Astrocyte (in vitro differentiated cells and primary cell): Measurements from ENCODE around the gene NUTM2B. TPM values are rescaled to one million over a fixed set of nuclear protein-coding genes. Genes with fewer than 3 reads are reported as not detected.
"Not testable (repeated sequence)": the region's sequence is repeated elsewhere in the genome, so short reads cannot be mapped to it uniquely, and the experiment has no call there.

Experiments
- DNase-seq: peaks from one replicate; pipeline ENCODE4 v3.0.0-alpha.2; 2010; ENCODE audit warnings: low read depth
- FAIRE-seq: peaks from 2 replicates; lab custom pipeline; 2011; peaks lifted over from hg19 to GRCh38; lab: Jason Lieb, UNC
- H2AFZ ChIP-seq: 2 replicates; pipeline ENCODE4 v1.6.0; 2012; ENCODE audit warnings: low read depth, low read length, inconsistent platforms
- H3K27ac ChIP-seq: 2 replicates; pipeline ENCODE4 v1.5.1; 2011; ENCODE audit warnings: low read depth, low read length, inconsistent platforms
- H3K27me3 ChIP-seq: 2 replicates; pipeline ENCODE4 v1.6.0; 2011; ENCODE audit warnings: low read length, inconsistent platforms; ENCODE audit not compliant: insufficient read depth
- H3K36me3 ChIP-seq: 2 replicates; pipeline ENCODE4 v1.5.1; 2011; ENCODE audit warnings: low read length, inconsistent platforms; ENCODE audit not compliant: insufficient read depth
- H3K4me1 ChIP-seq: 2 replicates; pipeline ENCODE4 v1.5.1; 2011; ENCODE audit warnings: low read length, inconsistent platforms; ENCODE audit not compliant: insufficient read depth
- H3K4me2 ChIP-seq: 2 replicates; pipeline ENCODE4 v1.6.0; 2012; ENCODE audit warnings: low read length, inconsistent platforms
- H3K4me3 ChIP-seq: 2 replicates; pipeline ENCODE4 v1.5.1; 2011; ENCODE audit warnings: low read depth, mild to moderate bottlenecking, low read length, inconsistent platforms; ENCODE audit not compliant: insufficient read depth
- H3K79me2 ChIP-seq: 2 replicates; pipeline ENCODE4 v1.6.0; 2012; ENCODE audit warnings: mild to moderate bottlenecking, low read length, inconsistent platforms; ENCODE audit not compliant: insufficient read depth
- H3K9ac ChIP-seq: 2 replicates; pipeline ENCODE4 v1.6.0; 2012; ENCODE audit warnings: mild to moderate bottlenecking, low read length, inconsistent platforms
- H3K9me3 ChIP-seq: 2 replicates; pipeline ENCODE4 v1.5.1; 2012; ENCODE audit warnings: low read depth, mild to moderate bottlenecking, low read length, inconsistent platforms; ENCODE audit not compliant: insufficient read depth
- H4K20me1 ChIP-seq: 2 replicates; pipeline ENCODE4 v1.6.0; 2012; ENCODE audit warnings: low read length, inconsistent platforms; ENCODE audit not compliant: insufficient read depth
- H3K27ac Mint-ChIP-seq: one replicate; pipeline ENCODE4 v1.8.0; 2021; ENCODE audit warnings: mild to moderate bottlenecking, mixed read lengths; ENCODE audit not compliant: unreplicated experiment
- H3K27me3 Mint-ChIP-seq: one replicate; pipeline ENCODE4 v1.8.0; 2021; ENCODE audit warnings: low read depth, mixed read lengths; ENCODE audit not compliant: unreplicated experiment
- H3K36me3 Mint-ChIP-seq: one replicate; pipeline ENCODE4 v1.8.0; 2021; ENCODE audit warnings: low read depth, mixed read lengths; ENCODE audit not compliant: unreplicated experiment
- H3K4me1 Mint-ChIP-seq: one replicate; pipeline ENCODE4 v1.8.0; 2021; ENCODE audit warnings: low read depth, mixed read lengths; ENCODE audit not compliant: unreplicated experiment
- H3K4me3 Mint-ChIP-seq: one replicate; pipeline ENCODE4 v1.8.0; 2021; ENCODE audit warnings: mild to moderate bottlenecking, moderate library complexity, mixed read lengths; ENCODE audit not compliant: unreplicated experiment
- H3K9me3 Mint-ChIP-seq: one replicate; pipeline ENCODE4 v1.8.0; 2021; ENCODE audit warnings: mild to moderate bottlenecking, mixed read lengths; ENCODE audit not compliant: unreplicated experiment
- total RNA-seq: library from RNA; stranded (reverse); gene quantifications from 2 replicates; pipeline ENCODE4 v1.2.1, GENCODE V29; 2021

Gene NUTM2B
- total RNA-seq, 1 donor from 2014 or later = not detected

DNA sequence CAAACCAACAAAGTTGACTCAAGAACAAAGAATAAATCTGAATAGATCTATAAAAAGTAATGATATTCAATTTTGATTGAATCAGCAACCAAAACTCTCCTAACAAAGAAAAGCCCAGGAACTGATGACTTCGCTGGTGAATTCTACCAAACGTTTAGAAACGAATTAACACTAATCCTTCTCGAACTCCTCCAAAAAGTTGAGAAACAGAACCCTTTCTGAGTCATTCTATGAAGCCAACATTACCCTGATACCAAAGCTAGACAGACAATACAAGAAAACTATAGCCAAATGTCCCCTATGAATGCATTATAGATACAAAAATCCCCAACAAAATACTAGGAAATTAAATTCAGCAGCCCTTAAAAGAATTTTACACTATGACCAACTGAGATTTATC, 17.0 kb downstream of the NUTM2B start:
- not testable (repeated sequence) for H2AFZ ChIP-seq, H4K20me1 ChIP-seq, H3K4me3 ChIP-seq, FAIRE-seq, H3K4me2 ChIP-seq, H3K27me3 ChIP-seq, H3K36me3 Mint-ChIP-seq, H3K79me2 ChIP-seq, H3K9me3 Mint-ChIP-seq, H3K4me1 Mint-ChIP-seq, H3K27me3 Mint-ChIP-seq, H3K27ac ChIP-seq, H3K27ac Mint-ChIP-seq, DNase-seq, H3K36me3 ChIP-seq, H3K4me1 ChIP-seq, H3K9ac ChIP-seq, H3K4me3 Mint-ChIP-seq, H3K9me3 ChIP-seq

DNA sequence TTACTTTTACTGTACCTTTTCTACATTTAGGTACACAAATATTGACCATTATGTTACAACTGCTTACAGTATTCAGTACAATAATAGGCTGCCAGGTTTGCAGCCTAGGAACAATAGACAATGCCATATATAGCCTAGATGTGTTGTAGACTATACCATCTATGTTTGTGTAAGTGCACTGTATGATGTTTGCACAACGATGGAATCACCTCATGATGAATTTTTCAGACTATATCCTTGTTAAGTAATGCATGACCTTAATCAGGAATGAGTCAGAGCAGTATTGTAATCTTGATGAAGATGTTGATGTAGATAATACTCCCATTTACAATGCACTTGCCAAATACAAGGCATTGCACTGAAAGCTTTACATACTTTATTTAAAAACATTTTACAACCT, 23.6 kb downstream of the NUTM2B start:
- not testable (repeated sequence) for H3K79me2 ChIP-seq, H3K9me3 Mint-ChIP-seq, H3K4me1 Mint-ChIP-seq, FAIRE-seq, H3K4me3 ChIP-seq, H3K4me2 ChIP-seq, H2AFZ ChIP-seq, H3K4me3 Mint-ChIP-seq, H3K27ac ChIP-seq, H4K20me1 ChIP-seq, H3K4me1 ChIP-seq, H3K27me3 ChIP-seq, H3K27ac Mint-ChIP-seq, H3K9me3 ChIP-seq, H3K36me3 Mint-ChIP-seq, H3K9ac ChIP-seq, H3K27me3 Mint-ChIP-seq, H3K36me3 ChIP-seq
- peak; percentile 1 for DNase-seq

- H3K4me3 Mint-ChIP-seq, H3K27me3 ChIP-seq, DNase-seq, H3K4me1 Mint-ChIP-seq, H4K20me1 ChIP-seq, H3K4me1 ChIP-seq, H3K79me2 ChIP-seq, H3K27ac Mint-ChIP-seq, H3K9me3 Mint-ChIP-seq, H3K4me2 ChIP-seq, H3K4me3 ChIP-seq, H2AFZ ChIP-seq, H3K9me3 ChIP-seq, H3K36me3 Mint-ChIP-seq, H3K9ac ChIP-seq, H3K27ac ChIP-seq, H3K27me3 Mint-ChIP-seq, FAIRE-seq, H3K36me3 ChIP-seq: not testable (repeated sequence)
These were observed 41.8 kb downstream of the NUTM2B start for GRCh38 chr10:79744844-79745243.

DNA sequence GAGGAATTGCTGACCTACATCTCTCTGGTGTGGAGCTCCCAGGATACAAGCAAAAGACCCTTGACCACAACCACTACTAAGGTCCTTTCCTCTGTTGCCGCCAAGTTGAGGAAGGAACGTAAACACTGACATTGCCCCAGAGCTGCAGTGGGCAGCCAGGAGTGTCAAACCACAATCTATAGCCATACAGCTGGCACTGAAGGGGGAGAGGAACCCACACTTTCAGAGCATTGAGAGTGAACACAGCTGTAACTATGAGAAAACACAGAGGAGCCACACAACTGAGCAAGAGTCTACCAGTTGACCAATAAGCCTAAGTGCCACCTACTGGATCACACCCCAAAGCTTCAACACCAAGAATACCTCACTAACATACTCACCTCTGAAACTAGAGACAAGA, 45.5 kb downstream of the NUTM2B start:
- H3K4me3 Mint-ChIP-seq, H3K4me2 ChIP-seq, DNase-seq, H3K4me1 ChIP-seq, H3K4me1 Mint-ChIP-seq, H3K79me2 ChIP-seq, H3K36me3 Mint-ChIP-seq, H3K9me3 Mint-ChIP-seq, H3K9ac ChIP-seq, H3K4me3 ChIP-seq, FAIRE-seq, H3K27me3 ChIP-seq, H3K27ac ChIP-seq, H3K27ac Mint-ChIP-seq, H3K9me3 ChIP-seq, H3K27me3 Mint-ChIP-seq, H3K36me3 ChIP-seq, H4K20me1 ChIP-seq, H2AFZ ChIP-seq: not testable (repeated sequence)

GRCh38 chr10:79753601-79754000, 50.6 kb downstream of the NUTM2B start:
- H3K27ac Mint-ChIP-seq, H3K4me1 Mint-ChIP-seq, H3K27ac ChIP-seq, H3K9me3 ChIP-seq, H2AFZ ChIP-seq, H3K9me3 Mint-ChIP-seq, H3K36me3 ChIP-seq, H3K4me2 ChIP-seq, H3K4me1 ChIP-seq, H3K36me3 Mint-ChIP-seq, DNase-seq, H3K27me3 Mint-ChIP-seq, H3K79me2 ChIP-seq, FAIRE-seq, H3K4me3 ChIP-seq, H3K4me3 Mint-ChIP-seq, H4K20me1 ChIP-seq, H3K9ac ChIP-seq, H3K27me3 ChIP-seq: not testable (repeated sequence)

DNA sequence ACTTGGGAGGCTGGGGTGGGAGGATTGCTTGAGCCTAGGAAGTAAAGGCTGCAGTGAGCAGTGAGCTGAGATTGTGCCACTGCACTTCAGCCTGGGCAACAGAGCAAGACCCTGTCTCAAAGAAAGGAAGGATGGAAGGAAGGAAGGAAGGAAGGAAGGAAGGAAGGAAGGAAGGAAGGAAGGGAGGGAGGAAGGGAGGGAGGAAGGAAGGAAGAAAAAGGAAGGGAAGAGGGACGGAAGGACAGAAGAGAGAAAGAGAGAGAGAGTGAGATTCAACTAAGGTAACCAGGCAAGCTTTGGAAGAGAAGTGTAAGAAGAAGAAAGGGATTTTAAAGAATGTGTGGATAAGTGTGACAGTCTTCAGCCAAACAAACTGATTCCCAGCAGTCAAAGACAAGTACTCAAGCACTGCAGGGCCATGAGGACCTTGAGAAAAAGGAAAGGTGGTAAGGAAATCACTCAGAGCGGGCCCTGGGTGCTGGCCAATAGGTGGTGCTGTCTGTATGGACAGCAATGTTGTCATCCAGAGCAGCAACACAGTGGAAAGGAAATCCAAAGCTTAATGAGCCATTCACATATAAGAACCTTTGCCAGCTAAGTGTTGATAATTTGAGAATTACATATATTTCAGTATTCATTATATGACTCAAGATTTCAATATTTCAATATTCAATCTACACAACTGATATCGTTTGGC, 55.4 kb downstream of the NUTM2B start:
- not testable (repeated sequence) for H3K27me3 Mint-ChIP-seq, H3K9me3 Mint-ChIP-seq

More for the DNA sequence above, 55.4 kb downstream of the NUTM2B start:
- not testable (repeated sequence) for H3K27ac ChIP-seq, H3K4me3 Mint-ChIP-seq, DNase-seq, H3K4me3 ChIP-seq, H3K4me2 ChIP-seq, H3K27ac Mint-ChIP-seq, H3K9ac ChIP-seq, H3K27me3 ChIP-seq, H3K36me3 ChIP-seq, H2AFZ ChIP-seq, H3K9me3 ChIP-seq, H4K20me1 ChIP-seq, H3K4me1 Mint-ChIP-seq, H3K79me2 ChIP-seq, FAIRE-seq, H3K4me1 ChIP-seq, H3K36me3 Mint-ChIP-seq
